ENCODE data around the gene FTMT. TPM values are rescaled to one million over a fixed set of nuclear protein-coding genes. Genes with fewer than 3 reads are reported as not detected.

FTMT gene
- total and polyA plus RNA-seq, 4 donors = not detected

- no peaks in the 10 kb centered on the region for H3K36me3 ChIP-seq (ENCODE audit: control insufficient read depth in 4 of 4, insufficient read depth in 3 of 4, low read depth in 1 of 4, low read length in 3 of 4)
- no peaks in the 10 kb centered on the region for H3K4me1 ChIP-seq (ENCODE audit: control insufficient read depth in 4 of 4, insufficient read depth in 4 of 4, low read length in 3 of 4)
- no peak for DNase-seq (ENCODE audit: low spot score)
- H3K27ac ChIP-seq (ENCODE audit: low read depth in 1 of 2, low read length in 2 of 2) = no peak overlapping the region
- TF ChIP-seq ZBTB33 (IDR thresholded peaks at IDR 0.05) = no peak
- no peak for TF ChIP-seq JUND (IDR thresholded peaks at IDR 0.05)
- no peak for TF ChIP-seq FOXA1 (IDR thresholded peaks at IDR 0.05)
- no peak for TF ChIP-seq YY1 (IDR thresholded peaks at IDR 0.05)
- no peak for TF ChIP-seq SP1 (IDR thresholded peaks at IDR 0.05)
- no peak for TF ChIP-seq GABPA (IDR thresholded peaks at IDR 0.05 in 1 of 2, conservative IDR thresholded peaks at IDR 0.05 in 1 of 2)
- no peak for TF ChIP-seq MAX (IDR thresholded peaks at IDR 0.05)
- TF ChIP-seq HNF4A (conservative IDR thresholded peaks at IDR 0.05) = no peak
- TF ChIP-seq RAD21 (IDR thresholded peaks at IDR 0.05) = no peak
- TF ChIP-seq REST (IDR thresholded peaks at IDR 0.05) = no peak
- no peak for TF ChIP-seq HNF4G (IDR thresholded peaks at IDR 0.05)
- TF ChIP-seq RXRA (IDR thresholded peaks at IDR 0.05) = no peak
- no peak for TF ChIP-seq FOXA2 (IDR thresholded peaks at IDR 0.05)
- no peak for TF ChIP-seq CTCF (IDR thresholded peaks at IDR 0.05; ENCODE audit: low read depth, low read length, missing input control)
- TF ChIP-seq NR2F2 (IDR thresholded peaks at IDR 0.05) = no peak
- no peak for TF ChIP-seq TAF1 (conservative IDR thresholded peaks at IDR 0.05)
- TF ChIP-seq ATF3 (IDR thresholded peaks at IDR 0.05) = no peak
- TF ChIP-seq EGR1 (IDR thresholded peaks at IDR 0.05; ENCODE audit: low read depth in 2 of 2) = no peak
- no peak overlapping the region for H3K4me3 ChIP-seq (ENCODE audit: low read depth in 1 of 3, low read length in 3 of 3)
- H3K27me3 ChIP-seq (ENCODE audit: control insufficient read depth in 4 of 4, insufficient read depth in 4 of 4, low read length in 3 of 4) = no peaks in the 10 kb centered on the region
- H3K9me3 ChIP-seq (ENCODE audit: control insufficient read depth in 4 of 4, low read length in 3 of 4) = no peaks in the 10 kb centered on the region
- H3K9ac ChIP-seq (ENCODE audit: low read depth in 1 of 2, low read length in 2 of 2) = no peak overlapping the region
These were observed 36.0 kb downstream of the FTMT start for GRCh38 chr5:121887727-121888126.

Data from liver (tissue), 9 donors.